H1 (cell line): ENCODE results near the gene STXBP5L. TPM values are rescaled to one million over a fixed set of nuclear protein-coding genes. Genes with fewer than 3 reads are reported as not detected.

Source experiments
- CTCF ChIA-PET: fragments of 300-600 bp; sonication (Branson Sonifier 250); formaldehyde crosslinking; loops from one replicate; lab custom pipeline; 2021; ENCODE audit not compliant: partially characterized antibody; lab: Charles Lee
- POLR2A ChIA-PET: fragments of 300-600 bp; sonication (Branson Sonifier 250); formaldehyde crosslinking; loops from one replicate; lab custom pipeline; 2021; ENCODE audit warnings: inconsistent platforms; ENCODE audit not compliant: partially characterized antibody; lab: Charles Lee
- DNase-seq, 2 experiments: peaks; one replicate each; pipeline versions ENCODE4 v3.0.0 to v3.0.0-alpha.2; 2010 to 2022; ENCODE audit warnings: low spot score in 2 of 2, low read depth in 1 of 2, mixed read lengths in 1 of 2
- FAIRE-seq: peaks from 2 replicates; lab custom pipeline; 2011; peaks lifted over from hg19 to GRCh38; lab: Jason Lieb, UNC
- H2AFZ ChIP-seq: 2 replicates; pipeline ENCODE4 v1.8.1; 2012; ENCODE audit warnings: low read length, inconsistent platforms
- H2AK5ac ChIP-seq: 2 replicates; pipeline ENCODE4 v1.6.1; 2013; ENCODE audit warnings: low read depth, low read length
- H2BK120ac ChIP-seq: replicated peaks from 2 replicates; pipeline ENCODE3; 2013; ENCODE audit warnings: low read depth, low read length, inconsistent platforms
- H2BK12ac ChIP-seq: 2 replicates; pipeline ENCODE4 v1.6.1; 2013; ENCODE audit warnings: low read depth, low read length
- H2BK15ac ChIP-seq: 2 replicates; pipeline ENCODE4 v1.6.1; 2013; ENCODE audit warnings: low read length
- H2BK20ac ChIP-seq: 2 replicates; pipeline ENCODE4 v1.6.1; 2013; ENCODE audit warnings: low read length
- H2BK5ac ChIP-seq: 2 replicates; pipeline ENCODE4 v1.6.1; 2013; ENCODE audit warnings: low read depth, low read length
- H3K14ac ChIP-seq: 2 replicates; pipeline ENCODE4 v1.6.1; 2013; ENCODE audit warnings: inconsistent platforms; ENCODE audit not compliant: insufficient read length
- H3K18ac ChIP-seq: 2 replicates; pipeline ENCODE4 v1.6.1; 2013; ENCODE audit warnings: low read length; ENCODE audit errors: extremely low read depth
- H3K23ac ChIP-seq: 2 replicates; pipeline ENCODE4 v1.6.1; 2013; ENCODE audit warnings: inconsistent platforms; ENCODE audit not compliant: insufficient read length
- H3K23me2 ChIP-seq: 2 replicates; pipeline ENCODE4 v1.6.1; 2013; ENCODE audit warnings: low read depth, low read length
- H3K27ac ChIP-seq: 2 replicates; pipeline ENCODE4 v1.6.1; 2011; ENCODE audit warnings: low read depth, low read length, inconsistent platforms
- H3K27me3 ChIP-seq, 4 experiments: replicated peaks in 1 of 4; 1 replicate in 1 of 4; 2 replicates in 3 of 4; pipeline versions ENCODE4 v1.6.1 to v1.8.1; 2011 to 2013; ENCODE audit warnings: low read length in 3 of 4, mild to moderate bottlenecking in 3 of 4, inconsistent platforms in 2 of 4, mixed read lengths in 2 of 4, moderate library complexity in 1 of 4; ENCODE audit not compliant: control insufficient read depth in 3 of 4, insufficient read depth in 3 of 4; ENCODE audit errors: extremely low read depth in 1 of 4
- H3K36me3 ChIP-seq, 4 experiments: 2 replicates each; pipeline versions ENCODE4 v1.6.1 to v1.8.1; 2011 to 2013; ENCODE audit warnings: mild to moderate bottlenecking in 4 of 4, low read length in 3 of 4, moderate library complexity in 2 of 4, control low read depth in 1 of 4, inconsistent platforms in 1 of 4; ENCODE audit not compliant: insufficient read depth in 4 of 4, control insufficient read depth in 2 of 4
- H3K4ac ChIP-seq: replicated peaks from 2 replicates; pipeline ENCODE3; 2013; ENCODE audit warnings: low read length, low read depth, mixed read lengths, inconsistent platforms; ENCODE audit not compliant: insufficient read length
- H3K4me1 ChIP-seq, 4 experiments: replicated peaks in 1 of 4; 1 replicate in 1 of 4; 2 replicates in 3 of 4; pipeline versions ENCODE4 v1.6.1 to v1.8.1; 2011 to 2013; ENCODE audit warnings: low read length in 3 of 4, inconsistent platforms in 2 of 4, mixed read lengths in 1 of 4; ENCODE audit not compliant: insufficient read depth in 4 of 4, control insufficient read depth in 3 of 4
- H3K4me2 ChIP-seq, 2 experiments: 2 replicates each; pipeline versions ENCODE4 v1.6.1 to v1.8.1; 2011 to 2013; ENCODE audit warnings: low read depth in 2 of 2, low read length in 2 of 2, control low read depth in 1 of 2, inconsistent platforms in 1 of 2, mild to moderate bottlenecking in 1 of 2; ENCODE audit not compliant: insufficient read depth in 1 of 2
- H3K4me3 ChIP-seq, 4 experiments: fragments of 200-600, 300-600 bp in 1 of 4; sonication (generic), shearing (Covaris generic), sonication (Bioruptor Twin) in 1 of 4; 2 replicates each; pipeline versions ENCODE4 v1.5.1 to v1.8.1; 2011 to 2016; ENCODE audit warnings: low read length in 4 of 4, low read depth in 3 of 4, control low read depth in 2 of 4, inconsistent platforms in 2 of 4, mild to moderate bottlenecking in 2 of 4, mixed read lengths in 1 of 4, moderate library complexity in 1 of 4; ENCODE audit not compliant: insufficient read depth in 2 of 4; ENCODE audit errors: extremely low read depth in 1 of 4
- H3K56ac ChIP-seq: replicated peaks from 2 replicates; pipeline ENCODE3; 2013; ENCODE audit warnings: low read depth, mild to moderate bottlenecking, mixed read lengths, low read length, inconsistent platforms; ENCODE audit not compliant: insufficient read length
- H3K79me1 ChIP-seq: 2 replicates; pipeline ENCODE4 v1.6.1; 2013; ENCODE audit warnings: low read depth, low read length, control low read depth
- H3K79me2 ChIP-seq, 2 experiments: 2 replicates each; pipeline versions ENCODE4 v1.6.1 to v1.8.1; 2012 to 2013; ENCODE audit warnings: low read length in 2 of 2, mild to moderate bottlenecking in 2 of 2, inconsistent platforms in 1 of 2; ENCODE audit not compliant: insufficient read depth in 2 of 2, control insufficient read depth in 1 of 2
- H3K9ac ChIP-seq, 4 experiments: replicated peaks in 1 of 4; 1 replicate in 1 of 4; 2 replicates in 3 of 4; pipeline versions ENCODE4 v1.6.1 to v1.8.1; 2011 to 2013; ENCODE audit warnings: low read depth in 3 of 4, low read length in 3 of 4, control low read depth in 2 of 4, mild to moderate bottlenecking in 2 of 4, moderate library complexity in 2 of 4, inconsistent platforms in 1 of 4; ENCODE audit errors: extremely low read depth in 1 of 4
- H3K9me3 ChIP-seq, 2 experiments: 2 replicates each; pipeline versions ENCODE4 v1.6.1 to v1.8.1; 2012 to 2013; ENCODE audit warnings: mild to moderate bottlenecking in 2 of 2, moderate library complexity in 2 of 2, control low read depth in 1 of 2, inconsistent platforms in 1 of 2, low read depth in 1 of 2, low read length in 1 of 2, mixed read lengths in 1 of 2; ENCODE audit not compliant: insufficient read depth in 2 of 2
- H4K20me1 ChIP-seq, 2 experiments: replicated peaks in 1 of 2; 2 replicates each; pipeline versions ENCODE3 to v1.8.1; 2011 to 2013; ENCODE audit warnings: inconsistent platforms in 2 of 2, low read length in 2 of 2, mild to moderate bottlenecking in 1 of 2; ENCODE audit not compliant: insufficient read depth in 2 of 2, control insufficient read depth in 1 of 2
- H4K5ac ChIP-seq: 2 replicates; pipeline ENCODE4 v1.6.1; 2013; ENCODE audit warnings: low read length, low read depth, mixed read lengths, inconsistent platforms; ENCODE audit not compliant: insufficient read length
- H4K8ac ChIP-seq: 2 replicates; pipeline ENCODE4 v1.8.0; 2013; ENCODE audit warnings: mild to moderate bottlenecking, moderate library complexity, low read length, inconsistent platforms; ENCODE audit not compliant: insufficient read depth; ENCODE audit errors: extremely low read depth
- H4K91ac ChIP-seq: replicated peaks from 2 replicates; pipeline ENCODE3; 2013; ENCODE audit warnings: low read length, mixed read lengths, inconsistent platforms; ENCODE audit not compliant: insufficient read length
- EZH2 ChIP-seq: fragments of 200-600 bp; sonication (generic); IDR thresholded peaks from 2 replicates; pipeline ENCODE4 v1.7.1; 2012; ENCODE audit warnings: low read depth, mild to moderate bottlenecking, moderate library complexity, low read length, inconsistent platforms; ENCODE audit not compliant: severe bottlenecking
- WGBS, 2 experiments: shearing (Covaris generic) in 1 of 2; methylation state at CpG; one replicate each; pipeline versions ENCODE4 v1.1.6 to v1.1.7; 2013 to 2015; ENCODE audit warnings: low lambda C conversion rate in 2 of 2, mixed read lengths in 2 of 2, inconsistent platforms in 1 of 2, low coverage in 1 of 2, missing lambda C conversion rate in 1 of 2; ENCODE audit not compliant: insufficient replicate concordance in 2 of 2, insufficient coverage in 1 of 2, insufficient read length in 1 of 2; ENCODE audit errors: extremely low coverage in 1 of 2, missing lambda C conversion rate in 1 of 2; 5-methylcytosine and 5-hydroxymethylcytosine counted together
- polyA plus RNA-seq, 7 experiments: library from polyadenylated mRNA; depleted of rRNA in 3 of 7; stranded (reverse) in 5 of 7; unstranded in 2 of 7; fragments of >200 nt in 5 of 7; fragments of 200-250 nt in 2 of 7; gene quantifications; 1 replicate in 5 of 7; 2 replicates in 1 of 7; 4 replicates in 1 of 7; pipeline versions ENCODE4 v1.2.1 to v1.2.3, GENCODE V29; 2011 to 2013; ENCODE audit warnings: missing spikeins in 2 of 7, mixed read lengths in 2 of 7
- total RNA-seq: library from RNA; stranded (reverse); fragmentation: NEBNext Ultra II Directional; extraction: Animal tissue kit (Norgen Biotek cat#: 25700); gene quantifications from 2 replicates; pipeline ENCODE4 v1.2.1, GENCODE V29; 2021

STXBP5L gene
- total and polyA plus RNA-seq, 2 of the 8 experiments (the other 6 are each of a cell fraction or from before 2014, with no cell fraction given): 2.0 to 6.0 TPM

DNA sequence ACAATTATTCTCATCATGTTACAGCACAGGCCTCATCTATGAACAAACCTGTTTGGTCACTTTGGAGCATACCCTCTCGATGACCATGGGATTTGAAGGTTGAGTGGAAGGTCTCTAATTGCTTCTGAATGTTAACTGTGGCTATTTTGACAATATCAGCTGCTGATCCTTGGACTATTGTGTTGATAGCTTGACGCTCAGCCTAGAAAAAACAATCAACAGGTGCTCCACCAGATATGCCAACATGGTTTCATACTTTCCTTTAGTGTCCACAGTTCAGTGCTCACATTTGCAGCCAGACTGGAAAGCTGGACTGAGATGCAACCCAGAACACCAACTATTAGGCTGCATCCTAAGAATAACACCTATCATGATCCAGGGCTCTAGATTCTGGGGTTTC lies 528.1 kb downstream of the STXBP5L start:
- peaks cover 3 to 40% (median 21%) of the 10 kb centered on the region in 4 experiments for H3K36me3 ChIP-seq
- no peak overlapping the region for H3K56ac ChIP-seq
- no peak for FAIRE-seq
- no peak overlapping the region for H2BK5ac ChIP-seq
- H3K23me2 ChIP-seq: no peaks in the 10 kb centered on the region
- CTCF ChIA-PET: no interaction called here
- no peaks in the 10 kb centered on the region for H3K79me2 ChIP-seq
- POLR2A ChIA-PET: no interaction called here
- TF ChIP-seq EZH2: no peak
- TF ChIP-seq, all 59 proteins: peak for 0
- Histone ChIP-seq H4K8ac (no peak overlapping the region), H3K14ac (no peak overlapping the region), H3K79me1 (no peaks in the 10 kb centered on the region), H3K4me1 (no peaks in the 10 kb centered on the region), H3K4ac (no peak overlapping the region), H4K5ac (no peak overlapping the region), H2BK15ac (no peak overlapping the region), H3K9ac (no peak overlapping the region), H2BK20ac (no peak overlapping the region), H4K91ac (no peak overlapping the region), H4K20me1 (no peaks in the 10 kb centered on the region), H3K4me2 (no peak overlapping the region), H3K27ac (no peak overlapping the region), H3K27me3 (no peaks in the 10 kb centered on the region), H2BK120ac (no peak overlapping the region), H3K23ac (no peak overlapping the region), H2BK12ac (no peak overlapping the region), H2AK5ac (no peak overlapping the region), H3K18ac (no peak overlapping the region), H2AFZ (no peak overlapping the region), H3K4me3 (no peak overlapping the region), H3K9me3 (no peaks in the 10 kb centered on the region)
- no peak for DNase-seq
- 90% methylated on average over 2 of the region's 2 CpGs; no CpG with 5 or more reads in 1 of the 2 experiments for WGBS, 2 experiments
